Heart left ventricle (tissue), 13 donors: ENCODE measurements around the gene DNAAF3.

Experiments used
- POLR2A ChIP-seq, 2 donors: fragments of 450-650 bp; IDR thresholded peaks; one replicate each; pipeline ENCODE4 v1.6.1; 2017; ENCODE audit warnings: antibody characterized with exemption in 2 of 2, mild to moderate bottlenecking in 2 of 2, moderate library complexity in 2 of 2
- TF ChIP-seq, protein P1 (sequence below), 12 donors: fragments of 200-600 bp; sonication (generic) in 4 of 12; IDR thresholded peaks; one replicate each; pipeline versions ENCODE4 v1.5.0 to v1.8.0; 2018 to 2022; ENCODE audit warnings: antibody characterized with exemption in 12 of 12, mild to moderate bottlenecking in 5 of 12
- donor health status: ischemic (EF 13 %, LVEDD 7.1; RV severe dilation, severe dysfunction).
- donor health status: DM: no; HTN: yes; CAD: no.
- donor health status: DM: no; HTN: no; CAD: no.
- donor health status: ischemic (EF 25% LVEDD 6.9; RV normal size, moderate dysfunction).
- donor health status: ischemic (EF 25% LVEDD 5.7; RV mildly dilated, moderate dysfunction).
- donor health status: ischemic (EF 35%, LVEDD 5.7; RV mildly dilated, moderate dysfunction).
- donor health status: nonischemic (EF 11% LVEDD 7.7; RV severe dilation, severe dysfunction).
- donor health status: DM: yes; HTN: yes; CAD: no.
- donor health status: PGD.
- donor health status: ischemic (EF 29% LVEDD 5.4; RV normal size, mild dysfunction).
- donor health status: nonischemic (EF 23%, LVEDD 6.1; RV moderate dilation, normal function).

DNA sequence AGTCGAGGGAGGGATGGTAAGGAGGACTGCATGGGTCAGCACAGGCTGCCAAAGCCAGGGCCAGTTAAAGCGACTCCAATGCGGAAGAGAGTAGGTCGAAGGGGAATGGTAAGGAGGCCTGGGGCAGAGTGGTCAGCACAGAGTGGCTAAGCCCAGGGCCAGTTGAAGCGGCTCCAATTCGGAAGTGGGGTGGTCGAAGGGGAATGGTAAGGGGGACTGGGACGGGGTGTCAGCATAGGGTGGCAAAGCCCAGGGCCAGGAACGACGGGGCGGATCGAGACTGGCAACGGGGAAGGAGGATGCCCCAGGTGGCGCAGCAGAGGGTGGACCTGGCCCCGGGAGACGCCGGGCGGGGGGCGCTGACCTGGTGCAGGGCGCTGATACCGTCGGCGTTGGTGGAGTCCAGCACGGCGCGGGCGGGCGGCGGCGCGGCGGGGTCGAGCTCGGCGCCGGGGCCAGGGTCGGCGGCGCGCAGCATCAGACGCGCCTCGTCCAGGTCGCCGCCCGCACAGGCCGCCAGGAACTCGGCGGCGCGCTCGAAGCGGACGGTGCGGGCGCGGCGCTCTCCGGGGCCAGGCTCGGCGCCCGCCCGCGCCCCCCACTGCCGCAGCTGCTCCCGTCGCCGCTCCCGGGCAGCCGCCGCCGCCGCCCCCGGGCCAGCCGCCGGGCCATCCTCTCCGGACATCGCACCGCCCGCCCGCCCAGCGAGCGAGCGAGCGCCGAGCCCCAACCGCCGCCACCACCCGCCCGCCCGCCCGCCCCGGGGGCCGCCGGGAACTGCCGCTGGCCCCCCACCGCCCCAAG, 49.4 kb downstream of the DNAAF3 start, which contains the start of gene PPP1R12C:
- TF ChIP-seq, protein P1, sequence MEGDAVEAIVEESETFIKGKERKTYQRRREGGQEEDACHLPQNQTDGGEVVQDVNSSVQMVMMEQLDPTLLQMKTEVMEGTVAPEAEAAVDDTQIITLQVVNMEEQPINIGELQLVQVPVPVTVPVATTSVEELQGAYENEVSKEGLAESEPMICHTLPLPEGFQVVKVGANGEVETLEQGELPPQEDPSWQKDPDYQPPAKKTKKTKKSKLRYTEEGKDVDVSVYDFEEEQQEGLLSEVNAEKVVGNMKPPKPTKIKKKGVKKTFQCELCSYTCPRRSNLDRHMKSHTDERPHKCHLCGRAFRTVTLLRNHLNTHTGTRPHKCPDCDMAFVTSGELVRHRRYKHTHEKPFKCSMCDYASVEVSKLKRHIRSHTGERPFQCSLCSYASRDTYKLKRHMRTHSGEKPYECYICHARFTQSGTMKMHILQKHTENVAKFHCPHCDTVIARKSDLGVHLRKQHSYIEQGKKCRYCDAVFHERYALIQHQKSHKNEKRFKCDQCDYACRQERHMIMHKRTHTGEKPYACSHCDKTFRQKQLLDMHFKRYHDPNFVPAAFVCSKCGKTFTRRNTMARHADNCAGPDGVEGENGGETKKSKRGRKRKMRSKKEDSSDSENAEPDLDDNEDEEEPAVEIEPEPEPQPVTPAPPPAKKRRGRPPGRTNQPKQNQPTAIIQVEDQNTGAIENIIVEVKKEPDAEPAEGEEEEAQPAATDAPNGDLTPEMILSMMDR (IDR thresholded peaks at IDR 0.05): no peak
- TF ChIP-seq POLR2A (IDR thresholded peaks at IDR 0.05): no peak
